Measurements from ENCODE around the gene CAMK1D.

CAMK1D gene

DNA sequence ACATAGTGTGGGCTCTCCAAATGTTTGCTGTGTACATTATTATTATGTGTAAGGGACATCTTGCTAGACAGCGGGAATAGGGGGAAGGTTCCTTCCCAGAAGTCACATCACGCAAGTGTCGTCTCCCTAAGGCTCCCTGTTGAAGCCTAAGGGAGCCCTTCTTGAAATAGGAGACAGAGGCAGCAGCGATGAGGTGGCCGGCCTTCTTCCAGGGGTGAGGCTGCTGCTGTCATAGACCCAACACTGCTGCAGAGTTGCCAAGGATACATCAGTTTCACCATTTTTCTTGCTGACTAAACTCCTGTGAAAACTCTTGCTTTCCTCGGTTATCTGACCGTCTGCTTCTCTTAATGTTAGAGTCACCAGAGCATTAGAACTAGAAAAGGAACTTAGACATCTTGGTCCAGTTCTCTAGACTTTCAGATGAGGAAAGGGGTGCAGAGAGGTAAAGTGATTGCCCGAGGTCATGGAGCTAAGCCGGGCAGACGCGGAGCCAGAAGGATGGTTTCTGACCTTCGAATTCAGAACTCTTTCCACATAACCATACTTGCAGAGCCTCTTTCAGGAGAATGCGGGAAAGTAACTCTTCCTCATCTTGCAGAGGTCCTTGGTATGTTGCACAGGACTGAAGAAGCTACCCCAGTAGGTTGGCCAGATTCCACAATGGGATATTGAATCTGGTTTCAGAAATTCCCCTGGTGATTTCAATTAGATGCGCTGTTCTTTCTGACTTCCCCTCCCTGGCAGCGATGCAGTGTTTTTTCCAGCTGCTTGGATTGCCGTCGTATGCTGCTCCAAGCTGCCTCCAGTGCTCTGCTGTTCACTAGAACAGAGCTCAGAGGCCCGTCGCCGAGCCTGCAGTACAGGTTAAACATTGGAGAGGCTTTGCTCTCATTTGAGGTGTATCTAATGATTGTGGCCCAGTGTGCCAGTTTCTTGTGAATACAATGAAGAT is 217.1 kb downstream of the CAMK1D start:
- no peak for DNase-seq

- DNase-seq = peak; percentile 32
These were observed 219.2 kb downstream of the CAMK1D start for GRCh38 chr10:12568391-12569009.

DNA sequence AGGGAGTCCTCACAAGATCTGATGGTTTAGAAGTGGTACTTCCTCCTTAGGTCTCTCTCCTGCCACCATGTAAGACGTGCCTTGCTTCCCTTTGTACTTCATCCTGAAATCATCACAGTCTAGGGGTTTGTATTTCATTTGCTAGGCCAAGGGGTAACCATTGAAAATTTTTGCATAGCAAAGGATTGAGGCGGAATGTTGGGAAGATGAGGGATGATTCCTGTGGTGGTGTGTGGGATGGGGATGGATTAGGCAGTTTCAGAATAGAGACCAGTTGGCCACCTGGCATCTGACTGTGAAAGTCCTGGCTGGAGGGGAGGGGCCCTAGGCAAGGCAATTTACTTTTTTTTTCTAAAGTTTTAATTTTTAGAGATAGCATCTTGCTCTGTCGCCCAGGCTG is 222.9 kb downstream of the CAMK1D start:
- DNase-seq = no peak

DNA sequence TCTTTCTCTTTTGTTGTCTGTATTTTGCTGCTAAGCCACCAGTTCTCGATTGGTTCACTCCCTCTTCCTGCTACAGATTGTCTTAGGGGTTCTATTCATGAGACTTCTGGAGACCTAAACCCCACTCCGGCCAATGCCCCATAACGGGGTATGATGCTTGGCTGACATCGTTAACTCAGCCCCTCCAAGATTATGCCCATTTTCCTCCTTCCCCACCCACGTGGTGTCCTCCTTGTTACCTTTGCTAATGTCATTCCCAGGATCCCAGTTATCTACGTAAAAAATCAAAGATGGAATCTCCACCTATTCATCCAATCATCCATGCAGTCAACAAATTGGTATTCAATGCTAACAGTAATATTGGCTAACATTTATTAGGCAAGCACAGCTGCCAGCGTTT is 228.3 kb downstream of the CAMK1D start:
- no peak for DNase-seq

- peak; percentile 39 for DNase-seq
These were observed 230.9 kb downstream of the CAMK1D start for GRCh38 chr10:12579954-12580858.

DNA sequence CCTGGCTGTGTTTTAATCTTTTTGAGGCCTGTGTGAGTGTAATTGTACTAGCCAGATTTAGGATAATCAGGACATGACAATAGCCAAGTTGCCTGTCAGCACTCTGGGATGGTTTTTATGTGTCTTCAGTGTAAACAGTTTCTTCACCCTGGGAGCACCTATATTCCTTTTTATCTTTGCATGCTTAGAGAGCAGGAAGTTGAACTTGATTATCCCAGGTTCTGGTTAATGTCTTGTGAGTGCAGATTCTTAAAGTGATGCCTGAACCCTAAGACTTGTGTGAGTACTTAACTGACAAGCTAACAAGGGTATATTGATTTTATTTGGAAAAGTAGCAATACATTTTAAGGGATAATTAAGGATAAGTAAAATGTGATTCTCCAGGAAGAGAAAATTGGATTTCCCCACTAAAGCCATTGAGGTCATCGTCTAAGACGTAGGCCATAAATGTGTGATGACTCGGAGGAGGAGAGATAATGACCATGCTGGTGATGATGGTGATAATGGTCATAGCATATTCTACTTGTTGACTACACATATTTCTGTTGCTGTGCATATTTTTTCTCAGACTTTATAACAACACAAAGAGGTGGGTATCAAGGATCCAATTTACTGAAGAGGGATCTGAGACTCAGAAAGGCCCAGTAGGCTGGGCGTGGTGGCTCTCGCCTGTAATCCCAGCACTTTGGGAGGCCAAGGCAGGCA is 234.7 kb downstream of the CAMK1D start:
- no peak for DNase-seq

DNA sequence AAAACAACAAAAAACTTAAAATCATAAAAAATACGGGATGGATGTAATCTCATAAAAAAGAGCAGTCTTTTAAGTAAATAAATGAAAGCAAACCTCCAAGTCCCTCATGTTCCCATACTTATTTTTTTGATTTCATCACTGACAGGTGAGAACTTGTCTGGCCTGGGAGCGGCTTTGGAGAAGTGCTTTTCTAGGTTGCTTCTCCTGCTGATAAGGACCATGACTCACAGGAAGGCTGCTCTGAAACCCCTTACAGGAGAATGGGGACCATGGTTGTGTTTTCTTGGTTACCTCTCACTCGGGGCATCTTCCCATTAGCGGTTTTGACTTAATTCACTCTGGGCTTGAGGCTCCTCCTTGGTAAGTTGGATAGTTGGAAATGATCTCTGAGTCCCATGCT is 237.4 kb downstream of the CAMK1D start:
- DNase-seq = no peak

- no peak for DNase-seq
These were observed 238.1 kb downstream of the CAMK1D start for GRCh38 chr10:12587451-12587888.

DNA sequence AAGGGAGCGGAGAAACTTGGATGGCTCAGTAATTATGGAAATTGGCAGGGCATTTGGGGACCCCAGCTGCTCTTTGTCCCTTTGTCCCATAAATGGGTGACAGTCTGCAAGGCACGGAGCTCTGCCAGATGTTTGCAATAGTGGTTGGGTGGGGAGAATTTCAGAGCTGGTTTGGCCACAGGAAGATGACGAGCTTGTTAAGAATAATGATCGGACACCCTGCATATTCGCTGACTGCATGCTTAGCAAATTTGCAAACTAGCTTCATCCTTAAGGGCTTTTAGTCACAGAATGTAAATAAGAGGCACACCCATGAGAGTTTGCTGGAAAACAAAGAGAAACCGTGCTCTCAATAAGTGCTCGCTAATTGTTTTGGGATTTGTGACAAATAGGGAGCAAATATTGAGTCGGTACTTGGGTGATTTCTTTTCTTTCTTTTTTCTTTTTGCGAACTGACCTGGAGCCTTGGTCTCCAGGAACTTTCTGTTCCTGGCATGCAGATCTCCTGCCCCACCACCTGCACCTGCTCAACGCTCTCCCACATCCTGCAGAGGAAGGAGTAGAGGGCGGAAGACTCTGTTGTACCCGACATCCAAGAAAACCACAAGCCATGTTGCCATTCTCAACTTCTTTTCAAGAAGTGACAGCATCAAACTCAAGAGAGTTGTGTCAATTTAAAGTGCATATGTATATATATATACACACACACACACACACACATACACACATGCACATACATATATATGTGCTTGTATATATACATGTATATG is 238.9 kb downstream of the CAMK1D start:
- peak; percentile 47 for DNase-seq

- DNase-seq = no peak
These were observed 239.9 kb downstream of the CAMK1D start for GRCh38 chr10:12589291-12589690.

- no peak for DNase-seq
These were observed 240.4 kb downstream of the CAMK1D start for GRCh38 chr10:12589791-12590190.

DNA sequence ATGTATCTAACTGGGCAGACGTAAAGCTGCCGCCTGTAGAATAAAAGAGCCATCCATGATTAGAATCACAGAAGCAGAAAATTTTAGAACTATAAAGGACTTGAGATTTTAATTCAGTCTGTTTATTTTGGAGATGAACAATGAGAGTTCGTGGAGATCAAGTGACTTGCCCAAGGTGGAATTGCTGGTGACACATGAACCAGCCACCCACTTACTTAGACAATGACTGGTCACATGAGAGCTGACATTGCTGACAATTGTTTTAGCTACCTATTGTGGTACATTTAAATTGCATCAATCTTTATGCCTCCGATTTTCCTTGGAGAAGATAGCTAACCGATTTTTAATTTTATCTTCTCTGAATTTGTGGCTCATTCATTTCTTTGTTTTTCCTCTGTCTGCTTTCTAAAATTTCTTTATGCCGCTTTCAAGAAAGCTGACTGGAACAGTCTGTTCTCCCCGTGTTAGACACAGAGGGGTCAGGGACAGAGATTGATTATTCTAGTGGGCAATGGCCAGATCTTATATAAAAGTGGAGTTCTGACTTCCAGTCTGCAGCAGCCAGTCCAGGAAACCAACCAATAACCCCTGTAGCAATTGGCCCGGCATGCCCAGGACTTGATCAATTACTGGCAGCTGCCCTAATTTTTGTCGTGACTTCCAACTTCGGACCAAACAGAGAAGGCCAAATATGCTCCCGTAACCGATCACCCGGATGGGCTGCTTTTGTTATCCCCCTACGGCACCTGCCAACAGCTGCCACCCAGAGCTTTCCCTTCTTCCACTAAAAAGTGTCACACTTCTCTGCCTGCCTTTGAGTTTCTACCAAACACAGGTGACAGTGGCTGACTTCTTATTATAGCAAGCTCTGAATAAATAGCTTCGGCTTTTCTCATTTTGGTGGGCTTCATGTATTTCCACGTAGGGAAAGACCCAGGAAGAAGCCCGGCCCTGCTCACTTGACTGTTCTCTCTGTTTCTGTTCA is 241.6 kb downstream of the CAMK1D start:
- DNase-seq = no peak

DNA sequence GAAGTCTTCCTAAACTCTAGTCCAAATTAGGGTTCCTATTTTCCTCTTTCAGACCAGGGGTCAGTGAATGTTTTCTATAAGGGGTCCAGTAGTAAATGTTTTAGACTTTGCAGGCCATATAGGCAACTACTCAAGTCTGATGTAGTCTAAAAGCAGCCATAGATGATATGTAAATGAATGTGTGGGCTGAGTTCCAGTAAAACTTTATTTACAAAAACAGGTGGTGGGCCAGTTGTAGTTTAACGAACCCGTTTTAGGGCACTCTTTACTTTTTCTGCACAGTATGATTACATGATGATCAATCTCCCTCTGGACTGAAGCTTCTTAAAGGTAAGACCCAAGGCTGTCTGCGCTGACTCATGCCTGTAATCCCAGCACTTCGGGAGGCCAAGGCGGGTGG is 243.6 kb downstream of the CAMK1D start:
- DNase-seq = no peak

- no peak for DNase-seq
These were observed 245.1 kb downstream of the CAMK1D start for GRCh38 chr10:12594448-12594944.

DNA sequence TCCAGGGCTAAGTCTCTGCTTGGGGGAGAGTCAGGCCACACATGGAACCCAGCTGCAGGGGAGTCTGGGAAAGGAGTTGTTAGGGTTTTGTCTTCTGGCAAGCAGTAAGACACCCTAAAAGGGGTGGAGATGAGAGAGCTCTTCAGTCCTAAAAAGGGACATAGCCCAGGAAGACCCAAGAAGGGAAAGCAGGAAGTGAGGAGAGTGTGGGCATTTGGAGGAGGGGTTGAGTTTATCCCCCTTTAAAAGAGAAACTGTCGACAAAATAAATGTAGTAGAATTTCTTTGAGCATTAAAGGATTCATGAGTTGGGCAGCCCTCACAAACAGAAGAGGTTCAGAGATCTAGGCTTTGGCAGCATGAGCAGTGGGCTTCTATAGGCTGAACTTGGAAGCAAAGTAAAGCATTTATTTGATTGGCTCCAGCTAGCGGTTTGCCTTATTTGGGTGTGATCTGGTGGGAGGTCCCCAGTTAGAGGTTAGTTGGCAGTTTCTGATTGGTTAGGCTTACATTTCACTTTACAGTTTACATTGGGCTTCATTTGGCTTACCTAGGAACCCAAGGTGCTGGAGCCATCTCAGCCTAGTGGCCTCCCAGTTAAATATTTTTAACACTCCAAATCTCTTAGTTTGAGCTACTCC is 246.7 kb downstream of the CAMK1D start:
- DNase-seq = no peak

DNA sequence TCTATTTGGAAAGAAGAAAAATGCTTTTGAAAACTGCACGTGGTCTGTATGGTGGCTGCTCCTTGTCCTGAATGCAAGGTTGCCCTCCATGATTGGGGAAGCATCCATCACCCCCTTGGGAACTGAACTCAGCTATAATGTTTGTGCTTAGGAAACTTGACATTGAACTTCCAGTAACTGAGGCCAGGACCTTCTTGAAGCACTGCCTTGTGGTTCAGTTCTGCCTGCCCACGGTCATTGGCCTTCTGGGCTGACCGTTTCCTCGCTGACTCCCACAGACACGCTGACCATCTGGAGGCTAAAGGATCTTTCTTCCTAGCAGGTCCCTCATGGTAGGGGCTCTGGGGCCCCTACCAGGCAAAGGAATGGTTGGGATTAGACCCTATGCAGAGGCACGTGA is 247.8 kb downstream of the CAMK1D start:
- DNase-seq = no peak

DNA sequence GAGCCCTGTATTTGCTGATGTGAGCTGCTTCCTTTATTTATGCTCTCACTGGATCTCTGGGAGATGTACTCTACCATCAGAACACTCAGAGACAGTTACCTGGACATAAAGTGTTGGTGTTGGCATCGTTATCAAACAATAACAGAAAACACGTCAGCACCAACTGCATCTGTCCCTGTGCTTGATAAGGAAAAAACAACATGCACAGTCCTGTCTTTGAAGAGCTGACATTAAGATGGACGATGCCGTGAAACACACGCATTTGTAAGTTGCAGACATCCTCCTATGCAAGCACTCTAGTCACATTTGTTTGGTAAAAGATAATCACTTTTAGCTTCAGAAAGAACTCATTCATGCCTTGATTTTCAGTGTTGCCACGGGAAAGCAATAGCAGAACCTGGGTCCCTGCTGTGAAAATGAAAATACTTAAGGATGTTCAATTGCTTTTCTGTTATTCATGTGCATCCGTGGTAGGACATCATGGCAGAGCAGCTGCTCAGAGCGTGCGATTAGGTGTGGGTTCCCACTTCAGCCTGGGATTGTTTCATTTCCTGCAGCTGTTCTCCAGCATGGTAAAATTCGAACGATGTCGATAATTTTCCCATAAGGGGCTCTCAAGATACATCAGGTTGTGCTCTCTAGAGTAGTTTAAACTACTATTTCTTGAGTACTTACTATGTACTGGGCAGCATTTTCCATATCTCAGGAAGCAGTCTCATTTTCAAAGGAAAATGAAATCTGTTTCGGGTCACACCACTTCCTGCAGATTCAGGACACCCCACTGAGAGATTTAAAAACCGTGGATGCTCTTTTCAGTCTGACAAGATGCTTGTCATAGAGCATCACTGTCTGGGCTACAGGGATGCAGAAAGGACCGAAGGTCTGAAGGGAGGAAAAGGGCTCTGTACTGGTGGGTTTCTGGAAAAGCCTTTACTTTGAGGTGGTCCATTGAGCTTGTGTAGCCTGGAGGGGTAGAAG is 248.7 kb downstream of the CAMK1D start:
- peak; percentile 20 for DNase-seq

- DNase-seq = no peak
These were observed 251.3 kb downstream of the CAMK1D start for GRCh38 chr10:12600652-12601051.

All from hematopoietic multipotent progenitor cell treated with erythropoietin and hydrocortisone succinate and interleukin-3 and kit ligand, for 4 days (in vitro differentiated cells).